Measurements from ENCODE around the gene SPAG8.

GRCh38 chr9:35842020-35842745, 30.1 kb upstream of the SPAG8 start:
- TF ChIP-seq CTCF (optimal IDR thresholded peaks at IDR 0.05 in 1 of 3, IDR thresholded peaks at IDR 0.05 in 1 of 3, conservative IDR thresholded peaks at IDR 0.05 in 1 of 3; ENCODE audit: extremely low read depth in 1 of 3, insufficient read depth in 2 of 3, low read length in 3 of 3) = no peak
- no peak for TF ChIP-seq EZH2 (IDR thresholded peaks at IDR 0.05; ENCODE audit: low read length)

Data from keratinocyte (primary cell).